GM12874 (cell line): ENCODE results near the gene COL24A1.

Experiments
- CTCF ChIP-seq: IDR thresholded peaks from 2 replicates; pipeline ENCODE4 v1.5.1; 2011; ENCODE audit warnings: low read depth, mild to moderate bottlenecking, control low read depth, low read length, moderate library complexity; ENCODE audit not compliant: insufficient read depth

Gene COL24A1

DNA sequence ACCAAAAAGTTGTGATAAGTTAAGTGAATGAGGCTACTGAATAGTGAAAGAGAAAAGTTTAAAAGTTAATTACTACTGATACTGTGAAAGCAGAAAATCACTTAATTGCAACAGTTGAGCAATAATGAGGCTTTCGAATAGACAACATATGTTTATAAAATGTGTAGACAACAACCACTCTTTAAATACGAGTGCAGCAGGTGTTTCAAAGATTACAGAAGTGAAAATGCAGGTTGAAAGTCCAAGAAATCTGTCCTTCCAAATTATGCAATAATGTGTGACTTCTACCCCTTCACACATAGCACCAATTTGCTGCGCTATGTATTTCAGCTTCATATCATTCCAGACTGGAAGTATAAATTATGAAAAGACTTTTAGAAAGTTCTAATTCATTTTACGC lies 213.0 kb downstream of the COL24A1 start:
- TF ChIP-seq CTCF = no peak

GRCh38 chr1:85940656-85941306 lies 215.8 kb downstream of the COL24A1 start:
- TF ChIP-seq CTCF = no peak

DNA sequence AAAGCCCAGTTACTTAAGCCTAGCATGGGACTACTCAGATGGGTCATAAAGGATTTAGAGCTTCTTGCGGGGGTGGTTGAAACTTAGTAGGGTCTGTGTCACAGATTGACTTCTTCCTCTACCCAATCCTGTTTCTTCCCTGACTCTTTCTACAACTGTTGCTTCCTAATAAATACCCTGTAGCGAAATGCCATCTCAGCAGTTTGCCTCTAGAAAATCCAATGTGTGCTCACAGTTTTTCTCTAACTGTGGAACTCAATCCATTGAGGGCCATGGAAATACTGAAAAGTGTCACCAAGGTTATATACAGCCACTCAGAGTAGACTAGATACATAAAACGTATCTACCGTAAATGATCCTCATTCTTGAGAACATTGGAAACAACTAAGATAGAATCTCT lies 217.7 kb downstream of the COL24A1 start:
- no peak for TF ChIP-seq CTCF

DNA sequence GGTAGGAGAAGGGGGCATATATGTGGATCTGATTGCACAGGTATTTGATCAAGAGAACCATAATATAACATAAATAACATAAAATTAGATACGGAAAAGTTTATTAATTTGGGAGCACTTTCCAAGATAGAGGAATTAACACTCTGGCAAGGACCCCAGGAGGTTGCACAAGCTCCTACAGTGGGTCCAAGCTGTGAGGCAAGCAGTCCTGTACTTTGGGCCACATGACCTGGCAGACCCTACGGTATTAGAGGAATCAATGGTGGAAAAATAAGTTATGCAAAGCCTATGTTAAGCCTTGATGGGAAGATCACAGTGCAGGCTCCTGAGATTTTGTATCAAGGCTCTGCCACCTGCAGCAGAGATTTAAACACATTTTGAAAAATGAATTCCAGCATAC lies 220.1 kb downstream of the COL24A1 start:
- TF ChIP-seq CTCF = no peak

GRCh38 chr1:85936057-85936456 lies 220.5 kb downstream of the COL24A1 start:
- no peak for TF ChIP-seq CTCF

GRCh38 chr1:85935234-85935633 lies 221.3 kb downstream of the COL24A1 start:
- no peak for TF ChIP-seq CTCF

DNA sequence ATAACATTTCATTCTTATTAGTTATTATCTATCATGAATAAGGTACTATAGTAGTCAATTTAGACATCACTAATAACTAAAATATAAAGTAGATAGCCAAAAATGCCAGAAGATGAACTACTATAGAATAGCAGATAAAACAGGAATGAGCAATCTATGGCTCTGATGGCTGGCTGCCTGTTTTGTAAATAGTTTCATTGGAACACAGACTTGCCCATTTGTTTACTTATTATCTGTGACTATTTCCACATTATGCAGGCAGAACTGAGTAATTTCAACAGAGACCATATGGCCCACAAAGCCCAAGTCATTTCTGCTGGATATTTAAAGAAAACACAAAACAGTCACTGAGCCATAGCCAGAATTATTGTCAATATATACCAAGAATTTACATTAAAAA lies 222.1 kb downstream of the COL24A1 start:
- no peak for TF ChIP-seq CTCF
